ENCODE measurements around the gene NR1D1.

GRCh38 chr17:40063901-40064531, 36.4 kb downstream of the NR1D1 start:
- TF ChIP-seq CTCF (IDR thresholded peaks at IDR 0.05) (no peak), POLR2A (IDR thresholded peaks at IDR 0.05) (no peak)
